WTC11 (cell line): Measurements from ENCODE around the gene GNG2. TPM values are rescaled to one million over a fixed set of nuclear protein-coding genes. Genes with fewer than 3 reads are reported as not detected.

Source experiments
- ATAC-seq: fragments of 200-7000 bp; cut with Tn5 transposase; 2 replicates; pipeline ENCODE4 v1.10.0; 2021; ENCODE audit warnings: mild to moderate bottlenecking, moderate library complexity
- CTCF ChIA-PET: fragments of 300-600 bp; sonication (Branson Sonifier 250); formaldehyde crosslinking; loops from one replicate; lab custom pipeline; 2021; ENCODE audit warnings: antibody characterized with exemption; lab: Charles Lee
- POLR2A ChIA-PET: fragments of 350-600 bp; sonication (Branson Sonifier 250); formaldehyde crosslinking; loops from one replicate; lab custom pipeline; 2021; ENCODE audit warnings: antibody characterized with exemption; lab: Charles Lee
- DNase-seq: peaks from one replicate; pipeline ENCODE4 v3.0.0; 2021; ENCODE audit warnings: low spot score
- H3K27ac Mint-ChIP-seq: 2 replicates; pipeline ENCODE4 v1.8.0; 2021; ENCODE audit warnings: mixed read lengths
- H3K27me3 Mint-ChIP-seq: 2 replicates; pipeline ENCODE4 v1.8.0; 2021; ENCODE audit warnings: low read depth, mild to moderate bottlenecking, moderate library complexity, mixed read lengths
- H3K36me3 Mint-ChIP-seq: 2 replicates; pipeline ENCODE4 v1.8.0; 2021; ENCODE audit warnings: mixed read lengths
- H3K4me1 Mint-ChIP-seq: 2 replicates; pipeline ENCODE4 v1.8.0; 2022; ENCODE audit warnings: mixed read lengths
- H3K4me3 Mint-ChIP-seq: 2 replicates; pipeline ENCODE4 v1.8.0; 2021; ENCODE audit warnings: mild to moderate bottlenecking, moderate library complexity, mixed read lengths
- H3K9me3 Mint-ChIP-seq: 2 replicates; pipeline ENCODE4 v1.8.0; 2021; ENCODE audit warnings: mixed read lengths
- ELF4 ChIP-seq: sonication (generic); formaldehyde crosslinking; IDR thresholded peaks from 2 replicates; pipeline ENCODE4 v1.8.1; 2022; ENCODE audit warnings: low read depth, mild to moderate bottlenecking, moderate library complexity, missing genetic modification reagents
- EMX1 ChIP-seq: fragments of 250-450 bp; sonication (Bioruptor Pico); IDR thresholded peaks from 2 replicates; pipeline ENCODE4 v1.8.0; 2021; ENCODE audit warnings: mild to moderate bottlenecking
- GABPB1 ChIP-seq: sonication (generic); formaldehyde crosslinking; IDR thresholded peaks from 2 replicates; pipeline ENCODE4 v1.8.1; 2023; ENCODE audit warnings: mild to moderate bottlenecking, missing genetic modification reagents
- HMGA2 ChIP-seq: fragments of 250-450 bp; sonication (Bioruptor Pico); IDR thresholded peaks from 2 replicates; pipeline ENCODE4 v1.4.0; 2021; ENCODE audit warnings: mild to moderate bottlenecking, moderate library complexity
- MAX ChIP-seq: sonication (generic); formaldehyde crosslinking; IDR thresholded peaks from 2 replicates; pipeline ENCODE4 v1.8.0; 2022; ENCODE audit warnings: mild to moderate bottlenecking, missing genetic modification reagents
- TP53 ChIP-seq: sonication (generic); formaldehyde crosslinking; IDR thresholded peaks from 2 replicates; pipeline ENCODE4 v1.8.1; 2023; ENCODE audit warnings: mild to moderate bottlenecking, missing genetic modification reagents
- ZBTB21 ChIP-seq: sonication (generic); formaldehyde crosslinking; IDR thresholded peaks from 2 replicates; pipeline ENCODE4 v1.8.1; 2023; ENCODE audit warnings: mild to moderate bottlenecking, missing genetic modification reagents, borderline replicate concordance
- ZNF121 ChIP-seq: sonication (generic); formaldehyde crosslinking; IDR thresholded peaks from 2 replicates; pipeline ENCODE4 v1.8.0; 2023; ENCODE audit warnings: missing genetic modification reagents
- ZNF138 ChIP-seq: sonication (generic); formaldehyde crosslinking; conservative IDR thresholded peaks from 2 replicates; pipeline ENCODE4 v1.8.1; 2022; ENCODE audit warnings: mild to moderate bottlenecking, moderate library complexity, missing genetic modification reagents
- ZNF423 ChIP-seq: fragments of 250-450 bp; sonication (Bioruptor Pico); IDR thresholded peaks from 2 replicates; pipeline ENCODE4 v2.1.2; 2022; ENCODE audit warnings: mild to moderate bottlenecking, moderate library complexity
- total RNA-seq: library from RNA; stranded (reverse); gene quantifications from 3 replicates; pipeline ENCODE4 v1.2.3, GENCODE V29; 2021
- TF ChIP-seq, protein P1 (sequence below): fragments of 250-450 bp; sonication (Bioruptor Pico); IDR thresholded peaks from 2 replicates; pipeline ENCODE4 v1.9.0; 2021; ENCODE audit warnings: mild to moderate bottlenecking
- TF ChIP-seq, protein P2 (sequence below): sonication (generic); formaldehyde crosslinking; IDR thresholded peaks from 2 replicates; pipeline ENCODE4 v1.8.0; 2023; ENCODE audit warnings: missing genetic modification reagents, mild to moderate bottlenecking, borderline replicate concordance
- TF ChIP-seq, protein P3 (sequence below): fragments of 200-600 bp; IDR thresholded peaks from 2 replicates; pipeline ENCODE4 v1.8.0; 2022; ENCODE audit warnings: antibody characterized with exemption
- TF ChIP-seq, protein P4 (sequence below): sonication (generic); formaldehyde crosslinking; conservative IDR thresholded peaks from 2 replicates; pipeline ENCODE4 v1.8.1; 2023; ENCODE audit warnings: mild to moderate bottlenecking, low read depth, missing genetic modification reagents, moderate library complexity

GNG2 gene
- total RNA-seq, 1 experiment from 2014 or later, result 10.7 TPM

GRCh38 chr14:52013984-52014600 is 153.7 kb downstream of the GNG2 start:
- peak; percentile 72 for ATAC-seq
- Mint-ChIP-seq H3K9me3 (no peaks in the 10 kb centered on the region), H3K27ac (peak overlapping the region; percentile 60; the same call in 1 of the 2 replicates), H3K4me1 (peaks cover 29% of the 10 kb centered on the region), H3K4me3 (no peak overlapping the region), H3K27me3 (no peaks in the 10 kb centered on the region), H3K36me3 (peaks cover 21% of the 10 kb centered on the region)
- CTCF ChIA-PET, result interaction anchor here (0.6 to 2.9 kb wide), 16 partner anchors 12 to 259 kb away, joined by 3 to 19 read pairs (median 4); partner anchors contain the start of gene NID2
- POLR2A ChIA-PET, result interaction anchor here (0.5 kb wide), 1 partner anchor 364 kb away, joined by 3 read pairs; no protein-coding TSS in a partner anchor
- peak; percentile 57 for DNase-seq
- TF ChIP-seq, protein P1, sequence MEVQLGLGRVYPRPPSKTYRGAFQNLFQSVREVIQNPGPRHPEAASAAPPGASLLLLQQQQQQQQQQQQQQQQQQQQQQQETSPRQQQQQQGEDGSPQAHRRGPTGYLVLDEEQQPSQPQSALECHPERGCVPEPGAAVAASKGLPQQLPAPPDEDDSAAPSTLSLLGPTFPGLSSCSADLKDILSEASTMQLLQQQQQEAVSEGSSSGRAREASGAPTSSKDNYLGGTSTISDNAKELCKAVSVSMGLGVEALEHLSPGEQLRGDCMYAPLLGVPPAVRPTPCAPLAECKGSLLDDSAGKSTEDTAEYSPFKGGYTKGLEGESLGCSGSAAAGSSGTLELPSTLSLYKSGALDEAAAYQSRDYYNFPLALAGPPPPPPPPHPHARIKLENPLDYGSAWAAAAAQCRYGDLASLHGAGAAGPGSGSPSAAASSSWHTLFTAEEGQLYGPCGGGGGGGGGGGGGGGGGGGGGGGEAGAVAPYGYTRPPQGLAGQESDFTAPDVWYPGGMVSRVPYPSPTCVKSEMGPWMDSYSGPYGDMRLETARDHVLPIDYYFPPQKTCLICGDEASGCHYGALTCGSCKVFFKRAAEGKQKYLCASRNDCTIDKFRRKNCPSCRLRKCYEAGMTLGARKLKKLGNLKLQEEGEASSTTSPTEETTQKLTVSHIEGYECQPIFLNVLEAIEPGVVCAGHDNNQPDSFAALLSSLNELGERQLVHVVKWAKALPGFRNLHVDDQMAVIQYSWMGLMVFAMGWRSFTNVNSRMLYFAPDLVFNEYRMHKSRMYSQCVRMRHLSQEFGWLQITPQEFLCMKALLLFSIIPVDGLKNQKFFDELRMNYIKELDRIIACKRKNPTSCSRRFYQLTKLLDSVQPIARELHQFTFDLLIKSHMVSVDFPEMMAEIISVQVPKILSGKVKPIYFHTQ (CRISPR knock-in tag), result 0 out of 2 replicates have a peak, but pooled peaks have one; percentile 19
- TF ChIP-seq HMGA2 (CRISPR knock-in tag) (no peak), ZNF423 (CRISPR knock-in tag) (no peak), ZNF138 (no peak), EMX1 (CRISPR knock-in tag) (0 out of 2 replicates have a peak, but pooled peaks have one; percentile 54), ELF4 (no peak)
- TF ChIP-seq, protein P2, sequence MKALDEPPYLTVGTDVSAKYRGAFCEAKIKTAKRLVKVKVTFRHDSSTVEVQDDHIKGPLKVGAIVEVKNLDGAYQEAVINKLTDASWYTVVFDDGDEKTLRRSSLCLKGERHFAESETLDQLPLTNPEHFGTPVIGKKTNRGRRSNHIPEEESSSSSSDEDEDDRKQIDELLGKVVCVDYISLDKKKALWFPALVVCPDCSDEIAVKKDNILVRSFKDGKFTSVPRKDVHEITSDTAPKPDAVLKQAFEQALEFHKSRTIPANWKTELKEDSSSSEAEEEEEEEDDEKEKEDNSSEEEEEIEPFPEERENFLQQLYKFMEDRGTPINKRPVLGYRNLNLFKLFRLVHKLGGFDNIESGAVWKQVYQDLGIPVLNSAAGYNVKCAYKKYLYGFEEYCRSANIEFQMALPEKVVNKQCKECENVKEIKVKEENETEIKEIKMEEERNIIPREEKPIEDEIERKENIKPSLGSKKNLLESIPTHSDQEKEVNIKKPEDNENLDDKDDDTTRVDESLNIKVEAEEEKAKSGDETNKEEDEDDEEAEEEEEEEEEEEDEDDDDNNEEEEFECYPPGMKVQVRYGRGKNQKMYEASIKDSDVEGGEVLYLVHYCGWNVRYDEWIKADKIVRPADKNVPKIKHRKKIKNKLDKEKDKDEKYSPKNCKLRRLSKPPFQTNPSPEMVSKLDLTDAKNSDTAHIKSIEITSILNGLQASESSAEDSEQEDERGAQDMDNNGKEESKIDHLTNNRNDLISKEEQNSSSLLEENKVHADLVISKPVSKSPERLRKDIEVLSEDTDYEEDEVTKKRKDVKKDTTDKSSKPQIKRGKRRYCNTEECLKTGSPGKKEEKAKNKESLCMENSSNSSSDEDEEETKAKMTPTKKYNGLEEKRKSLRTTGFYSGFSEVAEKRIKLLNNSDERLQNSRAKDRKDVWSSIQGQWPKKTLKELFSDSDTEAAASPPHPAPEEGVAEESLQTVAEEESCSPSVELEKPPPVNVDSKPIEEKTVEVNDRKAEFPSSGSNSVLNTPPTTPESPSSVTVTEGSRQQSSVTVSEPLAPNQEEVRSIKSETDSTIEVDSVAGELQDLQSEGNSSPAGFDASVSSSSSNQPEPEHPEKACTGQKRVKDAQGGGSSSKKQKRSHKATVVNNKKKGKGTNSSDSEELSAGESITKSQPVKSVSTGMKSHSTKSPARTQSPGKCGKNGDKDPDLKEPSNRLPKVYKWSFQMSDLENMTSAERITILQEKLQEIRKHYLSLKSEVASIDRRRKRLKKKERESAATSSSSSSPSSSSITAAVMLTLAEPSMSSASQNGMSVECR, result no peak
- TF ChIP-seq, protein P3, sequence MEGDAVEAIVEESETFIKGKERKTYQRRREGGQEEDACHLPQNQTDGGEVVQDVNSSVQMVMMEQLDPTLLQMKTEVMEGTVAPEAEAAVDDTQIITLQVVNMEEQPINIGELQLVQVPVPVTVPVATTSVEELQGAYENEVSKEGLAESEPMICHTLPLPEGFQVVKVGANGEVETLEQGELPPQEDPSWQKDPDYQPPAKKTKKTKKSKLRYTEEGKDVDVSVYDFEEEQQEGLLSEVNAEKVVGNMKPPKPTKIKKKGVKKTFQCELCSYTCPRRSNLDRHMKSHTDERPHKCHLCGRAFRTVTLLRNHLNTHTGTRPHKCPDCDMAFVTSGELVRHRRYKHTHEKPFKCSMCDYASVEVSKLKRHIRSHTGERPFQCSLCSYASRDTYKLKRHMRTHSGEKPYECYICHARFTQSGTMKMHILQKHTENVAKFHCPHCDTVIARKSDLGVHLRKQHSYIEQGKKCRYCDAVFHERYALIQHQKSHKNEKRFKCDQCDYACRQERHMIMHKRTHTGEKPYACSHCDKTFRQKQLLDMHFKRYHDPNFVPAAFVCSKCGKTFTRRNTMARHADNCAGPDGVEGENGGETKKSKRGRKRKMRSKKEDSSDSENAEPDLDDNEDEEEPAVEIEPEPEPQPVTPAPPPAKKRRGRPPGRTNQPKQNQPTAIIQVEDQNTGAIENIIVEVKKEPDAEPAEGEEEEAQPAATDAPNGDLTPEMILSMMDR, result peak; percentile 36; the same call in 1 of the 2 replicates

DNA sequence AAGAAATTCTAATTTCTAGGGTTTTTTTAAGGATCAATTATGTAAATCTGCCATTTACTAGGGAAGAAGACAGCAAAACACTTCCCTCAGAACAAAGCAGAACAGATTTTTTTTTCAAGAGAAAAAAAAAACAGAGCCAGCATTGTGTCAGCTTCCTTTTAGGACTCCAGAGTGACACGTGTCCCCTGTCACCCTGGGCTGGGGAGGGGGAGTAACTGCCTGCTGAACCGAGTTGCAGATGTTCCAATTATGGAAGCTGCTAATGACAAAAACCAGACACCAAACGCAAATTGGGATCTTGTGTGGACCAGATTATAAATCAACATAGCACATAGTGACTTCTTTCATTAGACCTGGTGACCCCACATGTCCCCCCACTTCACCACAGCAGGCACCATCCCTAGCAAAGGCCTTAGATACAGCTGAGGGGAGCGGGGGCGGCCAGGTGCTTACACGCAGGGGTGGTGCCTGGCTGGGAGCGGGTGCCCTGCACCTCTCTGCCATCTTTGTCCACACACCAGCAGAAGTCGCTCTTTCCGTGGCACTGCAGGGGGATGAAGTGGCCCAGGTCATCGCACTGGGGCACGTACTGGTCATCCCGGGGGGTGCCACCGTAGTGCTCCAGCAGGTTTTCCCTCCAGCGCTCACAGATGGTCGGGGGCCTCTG is 154.3 kb downstream of the GNG2 start:
- Mint-ChIP-seq H3K27me3 (no peaks in the 10 kb centered on the region), H3K27ac (no peak overlapping the region), H3K9me3 (no peaks in the 10 kb centered on the region), H3K36me3 (peaks cover 14% of the 10 kb centered on the region), H3K4me1 (peaks cover 29% of the 10 kb centered on the region), H3K4me3 (no peak overlapping the region)
- TF ChIP-seq MAX (CRISPR knock-in tag), result no peak
- DNase-seq (no peak), ATAC-seq (no peak)
- POLR2A ChIA-PET, result no interaction called here
- CTCF ChIA-PET, result interaction anchor here (0.6 to 2.9 kb wide), 27 partner anchors 8 to 258 kb away, joined by 3 to 19 read pairs (median 5); partner anchors contain the start of gene NID2

DNA sequence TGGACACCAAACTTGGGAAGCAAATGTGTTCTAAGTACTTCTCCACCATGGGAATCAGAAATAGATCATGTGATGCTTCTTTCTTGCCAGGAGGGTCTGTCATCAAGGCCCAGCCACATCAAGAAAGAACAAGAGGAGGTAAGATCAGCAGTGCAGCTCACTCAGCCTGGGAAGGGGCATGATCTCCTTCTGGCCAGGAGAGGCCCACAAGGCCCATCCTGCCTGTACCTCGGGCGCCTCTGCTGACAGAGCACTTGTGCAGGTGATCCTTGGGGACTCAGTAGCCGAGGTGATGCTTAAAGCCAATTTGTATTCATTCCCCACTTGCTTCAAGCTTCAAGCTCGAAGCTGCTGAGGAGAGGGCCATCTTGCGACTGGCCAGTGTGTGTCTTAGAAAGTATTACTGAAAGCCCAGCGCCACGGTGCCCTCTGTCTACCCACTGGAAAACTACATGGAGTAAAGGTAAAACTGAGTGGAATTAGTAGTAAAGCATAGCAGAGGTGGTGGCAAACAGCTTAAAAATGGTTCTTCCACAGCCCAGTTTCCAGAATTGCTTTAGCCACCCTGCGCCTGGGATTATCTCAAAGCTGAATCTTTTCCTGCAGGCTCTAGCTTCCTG is 155.1 kb downstream of the GNG2 start:
- Mint-ChIP-seq H3K27ac (no peak overlapping the region), H3K27me3 (no peaks in the 10 kb centered on the region), H3K4me1 (peaks cover 36% of the 10 kb centered on the region), H3K9me3 (no peaks in the 10 kb centered on the region), H3K4me3 (no peak overlapping the region), H3K36me3 (peaks cover 12% of the 10 kb centered on the region)
- DNase-seq (peak; percentile 55), ATAC-seq (peak; percentile 75)
- ChIA-PET POLR2A (no interaction called here), CTCF (interaction anchor here (0.5 to 2.9 kb wide), 25 partner anchors 9 to 1602 kb away, joined by 3 to 19 read pairs (median 5); partner anchors contain the start of genes NID2 and PTGDR)
- TF ChIP-seq, protein P4, sequence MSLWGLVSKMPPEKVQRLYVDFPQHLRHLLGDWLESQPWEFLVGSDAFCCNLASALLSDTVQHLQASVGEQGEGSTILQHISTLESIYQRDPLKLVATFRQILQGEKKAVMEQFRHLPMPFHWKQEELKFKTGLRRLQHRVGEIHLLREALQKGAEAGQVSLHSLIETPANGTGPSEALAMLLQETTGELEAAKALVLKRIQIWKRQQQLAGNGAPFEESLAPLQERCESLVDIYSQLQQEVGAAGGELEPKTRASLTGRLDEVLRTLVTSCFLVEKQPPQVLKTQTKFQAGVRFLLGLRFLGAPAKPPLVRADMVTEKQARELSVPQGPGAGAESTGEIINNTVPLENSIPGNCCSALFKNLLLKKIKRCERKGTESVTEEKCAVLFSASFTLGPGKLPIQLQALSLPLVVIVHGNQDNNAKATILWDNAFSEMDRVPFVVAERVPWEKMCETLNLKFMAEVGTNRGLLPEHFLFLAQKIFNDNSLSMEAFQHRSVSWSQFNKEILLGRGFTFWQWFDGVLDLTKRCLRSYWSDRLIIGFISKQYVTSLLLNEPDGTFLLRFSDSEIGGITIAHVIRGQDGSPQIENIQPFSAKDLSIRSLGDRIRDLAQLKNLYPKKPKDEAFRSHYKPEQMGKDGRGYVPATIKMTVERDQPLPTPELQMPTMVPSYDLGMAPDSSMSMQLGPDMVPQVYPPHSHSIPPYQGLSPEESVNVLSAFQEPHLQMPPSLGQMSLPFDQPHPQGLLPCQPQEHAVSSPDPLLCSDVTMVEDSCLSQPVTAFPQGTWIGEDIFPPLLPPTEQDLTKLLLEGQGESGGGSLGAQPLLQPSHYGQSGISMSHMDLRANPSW, result no peak
- TF ChIP-seq ZBTB21 (CRISPR knock-in tag) (no peak), TP53 (CRISPR knock-in tag) (no peak), ZNF121 (CRISPR knock-in tag) (no peak), GABPB1 (CRISPR knock-in tag) (no peak)
